Medulla oblongata (tissue), 1 donor: Measurements from ENCODE around the gene HECTD3.
"Not testable (repeated sequence)": the region's sequence is repeated elsewhere in the genome, so short reads cannot be mapped to it uniquely, and the experiment has no call there.

Source experiments
- DNase-seq: peaks from one replicate; pipeline ENCODE4 v3.0.0-alpha.2; 2015; ENCODE audit errors: extremely low spot score

The HECTD3 gene

GRCh38 chr1:44988531-44989156, 22.5 kb downstream of the HECTD3 start:
- no peak for DNase-seq

- no peak for DNase-seq
These were observed 25.3 kb downstream of the HECTD3 start for GRCh38 chr1:44985747-44986359.

GRCh38 chr1:44977372-44977771, 33.8 kb downstream of the HECTD3 start:
- not testable (repeated sequence) for DNase-seq

- no peak for DNase-seq
These were observed 34.9 kb downstream of the HECTD3 start for GRCh38 chr1:44976252-44976651.

GRCh38 chr1:44973645-44974044, 37.5 kb downstream of the HECTD3 start:
- DNase-seq, result no peak

- no peak for DNase-seq
These were observed 40.8 kb downstream of the HECTD3 start for GRCh38 chr1:44970317-44970716.

- DNase-seq, result no peak
These were observed 46.7 kb downstream of the HECTD3 start for GRCh38 chr1:44964396-44964795.

GRCh38 chr1:44962729-44963128, 48.4 kb downstream of the HECTD3 start:
- no peak for DNase-seq

- not testable (repeated sequence) for DNase-seq
These were observed 49.1 kb downstream of the HECTD3 start for GRCh38 chr1:44962022-44962421.

GRCh38 chr1:44957566-44957965, 53.6 kb downstream of the HECTD3 start:
- DNase-seq, result not testable (repeated sequence)

- not testable (repeated sequence) for DNase-seq
These were observed 55.0 kb downstream of the HECTD3 start for GRCh38 chr1:44956077-44956476.
